GM12872 (cell line): ENCODE results near the gene FZD7.

Experiments
- CTCF ChIP-seq: IDR thresholded peaks from 3 replicates; pipeline ENCODE4 v1.5.1; 2011; ENCODE audit warnings: low read depth, mild to moderate bottlenecking, low read length, moderate library complexity; ENCODE audit not compliant: insufficient read depth

Gene FZD7

GRCh38 chr2:202038471-202039277 is 5.0 kb downstream of the FZD7 start:
- no peak for TF ChIP-seq CTCF

- no peak for TF ChIP-seq CTCF
These were observed 5.8 kb downstream of the FZD7 start for GRCh38 chr2:202039278-202040078.

- TF ChIP-seq CTCF = no peak
These were observed 6.6 kb downstream of the FZD7 start for GRCh38 chr2:202040079-202040844.

- TF ChIP-seq CTCF = no peak
These were observed 8.8 kb downstream of the FZD7 start for GRCh38 chr2:202042444-202042843.

- TF ChIP-seq CTCF = no peak
These were observed 9.8 kb downstream of the FZD7 start for GRCh38 chr2:202043475-202043874.

- no peak for TF ChIP-seq CTCF
These were observed 11.1 kb downstream of the FZD7 start for GRCh38 chr2:202044777-202045176.

- TF ChIP-seq CTCF = no peak
These were observed 12.9 kb downstream of the FZD7 start for GRCh38 chr2:202046572-202046971.
